Adipose tissue (tissue), 3 donors: ENCODE measurements around the gene RHBDD3. TPM values are rescaled to one million over a fixed set of nuclear protein-coding genes. Genes with fewer than 3 reads are reported as not detected.

Experiments
- H3K27ac ChIP-seq: one replicate; pipeline ENCODE4 v1.5.1; 2013; ENCODE audit warnings: low read depth, low read length
- WGBS, 3 donors: extraction: QIAGEN DNeasy Blood & Tissue Kit; methylation state at CpG; one replicate each; pipeline ENCODE4 v1.1.7; 2013; 5-methylcytosine and 5-hydroxymethylcytosine counted together
- polyA plus RNA-seq, 3 donors: library from polyadenylated mRNA; stranded (reverse); fragments of 200-250 nt; gene quantifications; one replicate each; pipeline ENCODE4 v1.2.3, GENCODE V29; 2013
- donor health status: healthy with polysubstance abuse.
- donor health status: Bipolar disorder and iron deficiency.
- donor health status: healthy.

Gene RHBDD3
- polyA plus RNA-seq, 3 donors, result 14.5 to 22.2 (median 15.2) TPM

DNA sequence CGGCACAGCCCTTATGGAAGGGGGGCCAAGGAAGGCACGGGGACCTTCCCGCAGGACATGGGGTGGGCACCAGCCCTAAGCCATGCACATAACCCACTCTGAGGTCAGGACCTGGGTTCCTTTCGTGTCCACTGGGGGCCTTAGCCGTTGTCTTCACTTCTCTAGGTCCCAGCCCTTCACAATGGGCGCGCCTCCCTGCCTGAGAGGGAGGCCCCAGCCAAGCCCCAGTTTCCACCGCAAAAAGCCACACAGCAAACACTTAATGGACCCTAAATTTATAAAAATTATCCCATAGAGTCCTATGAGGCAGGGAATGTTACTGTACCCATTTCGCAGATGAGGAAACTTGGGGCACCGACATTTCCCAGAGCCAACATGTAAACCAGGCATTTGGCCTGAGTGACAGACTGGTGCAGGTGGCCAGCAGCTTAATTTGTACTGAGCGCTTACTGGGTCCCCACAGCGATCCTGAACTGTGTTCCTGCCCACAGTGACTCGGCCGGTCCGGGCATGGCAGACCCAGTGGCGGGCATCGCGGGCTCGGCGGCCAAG is 39.9 kb upstream of the RHBDD3 start:
- WGBS, 3 donors, result 68 to 74% (median 73%) methylated on average over 20 of the region's 20 CpGs
- H3K27ac ChIP-seq, result no peak overlapping the region

DNA sequence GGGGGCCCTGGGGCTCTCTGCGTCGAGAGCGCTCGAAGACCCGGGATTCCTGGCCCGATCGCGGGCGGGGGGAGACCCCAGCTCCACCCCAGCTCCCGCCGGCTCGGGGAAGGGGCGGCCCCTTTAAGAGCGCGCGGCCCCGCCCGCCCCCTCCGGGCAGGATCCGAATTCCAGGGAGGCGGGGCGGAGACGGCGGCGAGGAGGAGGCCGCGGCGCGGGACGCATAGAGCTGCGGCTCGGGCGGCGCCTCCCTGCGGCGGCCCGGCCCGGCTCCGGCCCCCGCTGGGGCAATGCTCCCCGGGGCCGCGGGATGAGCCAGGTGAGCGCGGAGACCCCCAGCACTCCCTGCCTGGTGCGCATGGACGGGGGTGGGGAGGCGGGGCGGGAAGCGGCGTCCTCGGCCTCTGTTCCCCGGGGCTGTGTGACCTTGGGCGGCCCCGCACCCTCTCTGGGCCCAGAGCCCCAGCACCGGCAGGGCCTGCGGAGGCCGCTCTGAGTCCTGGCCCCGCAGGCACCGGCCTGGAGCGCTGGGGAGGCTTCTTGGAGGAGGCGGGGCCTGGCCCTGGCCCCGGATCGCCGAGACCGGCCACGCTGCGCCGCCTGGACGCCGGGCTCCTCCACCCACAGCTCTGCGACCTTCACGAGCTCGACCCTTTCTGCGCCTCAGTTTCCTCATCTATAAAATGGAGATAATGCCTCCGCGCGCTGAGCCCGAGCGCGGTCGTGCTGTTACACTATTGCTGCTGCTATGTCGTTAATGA is 39.2 kb upstream of the RHBDD3 start:
- H3K27ac ChIP-seq, result no peak overlapping the region
- WGBS, 3 donors, result 4 to 11% (median 9%) methylated on average over 57 to 83 of the region's 83 CpGs

DNA sequence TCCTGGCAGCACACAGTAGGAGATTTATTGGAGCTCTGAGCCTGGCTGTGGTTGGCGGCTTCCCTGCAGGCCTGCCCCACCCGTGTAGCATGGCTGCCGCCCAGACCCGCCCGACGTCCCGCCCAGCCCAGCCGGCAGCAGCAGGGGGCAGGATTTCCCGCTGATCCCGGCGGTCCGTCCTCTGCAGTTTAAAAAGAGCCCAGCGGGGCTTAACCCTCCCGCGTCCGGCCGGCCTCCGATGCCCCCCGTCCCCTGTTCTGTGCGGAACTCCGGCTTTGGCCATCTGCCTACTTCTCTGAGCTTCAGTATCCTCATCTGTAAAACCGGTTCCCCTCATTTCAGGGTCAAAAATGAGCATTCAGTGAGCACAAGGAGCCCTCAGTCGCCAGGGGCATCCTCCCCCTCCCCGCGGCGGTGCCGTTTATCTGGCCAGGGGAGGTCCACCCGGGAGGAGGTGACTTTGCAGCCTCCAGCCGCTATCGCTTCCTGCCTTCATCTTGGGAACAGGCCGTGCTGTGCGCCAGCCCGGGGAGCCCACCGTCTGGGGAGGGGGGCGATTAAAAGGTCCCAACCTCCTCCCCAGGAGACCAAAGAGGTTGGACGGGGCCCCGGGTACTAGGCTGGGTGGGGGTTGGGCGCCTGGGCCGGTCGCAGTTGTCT is 38.5 kb upstream of the RHBDD3 start, which contains the start of gene GAS2L1:
GAS2L1 (plus strand) TSS at position 476 of the 660 bp plus-strand sequence. CDS start 1,456 bp downstream, outside the sequence.
- WGBS, 3 donors, result 0 to 1% (median 0%) methylated on average over 35 to 40 of the region's 40 CpGs
- no peak within 1 kb of the TSS for H3K27ac ChIP-seq

DNA sequence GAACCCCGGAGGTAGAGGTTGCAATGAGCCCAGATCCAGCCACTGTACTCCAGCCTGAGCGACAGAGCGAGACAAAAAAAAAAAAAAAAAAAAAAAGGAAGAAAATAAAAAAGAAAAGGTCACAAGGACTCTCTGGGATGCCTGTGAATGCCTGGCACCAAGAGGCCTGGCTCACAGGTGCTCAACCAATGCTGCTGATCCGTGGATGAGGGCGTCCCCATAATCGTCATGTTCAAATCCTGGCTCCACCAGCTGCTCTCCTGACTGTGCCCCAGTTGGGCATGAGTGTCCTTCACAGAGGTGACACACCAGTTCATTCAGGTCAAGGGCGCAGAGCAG is 38.0 kb upstream of the RHBDD3 start:
- WGBS, 3 donors, result 47 to 53% (median 52%) methylated on average over 7 of the region's 7 CpGs
- no peak overlapping the region for H3K27ac ChIP-seq

DNA sequence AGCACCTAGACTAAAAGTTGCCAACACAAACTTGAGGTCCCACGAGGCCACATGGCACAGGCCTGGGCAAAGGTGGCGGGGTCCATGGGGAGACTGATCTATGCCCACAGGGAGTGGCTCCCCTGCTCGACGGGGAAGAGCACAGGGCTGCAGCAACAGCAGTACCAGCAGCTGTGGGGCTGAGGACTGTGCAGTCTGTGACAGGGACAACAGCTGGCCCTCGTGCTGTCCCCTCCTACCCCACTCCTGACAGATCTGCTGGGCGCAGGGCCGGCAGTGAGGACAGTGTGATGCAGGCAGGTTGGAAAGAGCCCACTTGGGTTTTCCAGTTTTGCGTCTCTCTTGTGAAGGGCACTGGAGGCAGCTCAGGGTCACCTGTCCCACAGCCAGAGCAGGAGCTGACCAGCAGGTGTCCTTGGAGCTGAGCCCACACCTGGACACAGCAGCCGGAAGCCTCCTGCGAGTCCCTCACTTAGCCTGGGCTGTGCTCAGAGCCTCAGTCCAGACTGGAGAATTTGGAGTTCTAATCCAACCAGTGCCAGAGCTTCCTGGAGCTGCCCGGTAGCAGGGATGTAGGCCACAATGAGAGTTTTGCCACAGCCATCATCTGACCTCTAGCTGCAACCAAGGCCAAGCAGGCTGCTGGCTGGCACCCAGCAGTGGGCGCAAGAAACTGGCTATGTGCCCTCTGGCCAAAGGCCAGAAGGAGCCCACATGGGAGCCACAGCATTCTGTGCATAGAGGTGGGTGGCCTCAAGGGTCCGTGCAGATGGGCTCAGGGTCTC is 35.1 kb upstream of the RHBDD3 start:
- WGBS, 3 donors, result 26 to 56% (median 54%) methylated on average over 13 of the region's 13 CpGs

DNA sequence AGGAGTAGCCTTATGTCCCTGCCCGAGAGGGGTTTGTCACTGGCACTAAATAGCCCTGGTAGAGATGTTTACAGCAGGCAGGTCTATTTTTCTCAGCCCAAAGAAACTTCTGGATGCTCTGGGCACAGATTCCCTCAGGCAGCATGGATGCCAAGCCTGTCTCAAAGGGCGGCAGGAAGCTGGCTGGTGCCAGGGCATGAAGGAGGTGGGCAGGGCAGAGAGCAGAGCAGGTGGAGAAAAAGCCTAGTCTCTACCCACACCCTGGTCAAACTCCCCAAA is 34.6 kb upstream of the RHBDD3 start:
- H3K27ac ChIP-seq, result no peak overlapping the region
- WGBS, 3 donors, result 38 to 82% (median 55%) methylated on average over 2 of the region's 2 CpGs

More for the DNA sequence above, 35.1 kb upstream of the RHBDD3 start:
- no peak overlapping the region for H3K27ac ChIP-seq

DNA sequence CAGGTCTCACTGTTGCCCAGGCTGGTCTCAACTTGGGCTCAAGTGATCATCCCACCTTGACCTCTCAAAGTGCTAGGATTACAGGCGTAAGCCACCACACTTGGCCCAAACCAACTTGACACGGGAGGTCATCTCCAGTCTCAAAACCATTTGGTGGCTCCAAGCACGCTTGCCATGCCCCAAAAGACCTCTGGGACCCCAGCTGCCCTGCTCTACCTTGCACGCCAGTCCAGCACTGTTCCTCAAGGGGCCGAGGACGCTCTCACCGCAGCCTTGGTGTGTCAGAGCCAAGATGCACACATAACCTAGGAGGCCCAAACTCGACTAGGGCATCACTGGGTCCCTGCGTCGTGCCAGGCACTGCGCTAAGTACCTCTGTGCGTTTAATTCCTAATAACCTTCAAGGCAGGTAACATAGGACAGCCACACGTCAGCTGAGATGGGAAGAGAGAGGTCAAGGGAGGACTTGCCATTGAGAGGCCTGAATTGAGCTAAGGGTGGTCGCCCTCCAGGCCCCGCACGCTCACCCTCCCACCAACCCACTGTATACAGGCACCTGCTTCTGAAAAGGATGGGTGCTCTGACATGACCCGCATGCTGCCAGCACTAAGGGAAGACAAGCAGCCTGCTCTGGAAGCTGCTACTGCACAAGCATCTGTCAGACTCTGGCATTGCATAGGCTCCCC is 34.1 kb upstream of the RHBDD3 start:
- 84 to 91% (median 86%) methylated on average over 17 of the region's 17 CpGs for WGBS, 3 donors
- H3K27ac ChIP-seq, result no peak overlapping the region

DNA sequence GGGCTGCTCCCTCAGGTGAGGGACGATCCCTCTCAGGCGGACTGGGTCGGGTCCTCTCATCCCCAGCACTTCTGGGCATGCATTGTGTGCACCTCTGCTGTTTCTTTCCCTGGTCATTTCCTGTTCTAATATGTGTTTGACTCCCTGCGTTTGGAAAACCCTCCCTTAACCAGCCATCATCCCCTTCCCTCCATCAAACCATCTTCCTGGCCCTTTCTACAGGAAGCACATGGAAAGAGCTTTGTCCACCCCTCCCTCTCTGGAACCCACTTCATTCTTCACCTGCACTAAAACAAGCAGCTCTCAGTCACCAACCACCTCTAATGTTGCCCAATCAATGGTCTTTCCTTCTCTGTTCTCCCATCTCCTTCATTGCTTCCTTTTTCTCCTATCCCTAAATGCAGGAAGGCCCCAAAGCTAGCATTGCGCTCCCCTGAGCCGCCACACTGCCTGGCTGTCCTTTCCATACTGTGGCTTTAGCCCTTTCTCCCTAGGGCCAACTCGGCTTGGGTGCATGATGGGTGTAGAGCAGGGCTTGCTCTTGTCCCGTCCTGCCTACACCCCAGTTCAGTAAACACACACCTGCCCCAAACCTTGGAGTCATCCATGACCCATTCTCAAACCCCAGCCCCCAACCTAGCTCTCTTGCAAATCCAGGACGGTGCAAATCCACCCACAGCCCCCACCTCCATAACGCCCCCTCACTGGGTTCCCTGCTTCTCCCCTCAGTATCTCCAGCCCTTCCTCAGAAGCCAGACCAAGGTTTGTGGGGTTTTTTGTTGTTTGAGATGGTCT is 33.2 kb upstream of the RHBDD3 start:
- no peak overlapping the region for H3K27ac ChIP-seq

DNA sequence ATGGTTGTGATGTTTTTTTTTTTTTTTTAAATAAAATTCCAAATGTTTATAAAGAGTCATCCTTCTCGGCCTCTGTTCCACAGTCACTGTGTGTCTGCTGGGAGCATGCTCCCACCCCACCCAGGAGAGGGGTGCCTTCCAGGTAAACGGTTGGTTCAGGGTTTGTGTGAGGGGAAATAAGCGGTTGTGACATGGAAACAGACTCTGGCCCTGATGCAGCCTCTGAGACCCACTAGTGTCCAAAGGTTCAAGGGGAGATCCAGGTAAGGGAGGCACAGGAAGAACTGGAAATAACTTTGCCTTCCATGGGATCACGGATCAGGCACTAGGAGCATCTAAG is 32.7 kb upstream of the RHBDD3 start:
- no peak overlapping the region for H3K27ac ChIP-seq
- 69 to 73% (median 71%) methylated on average over 4 of the region's 4 CpGs for WGBS, 3 donors

More for the DNA sequence above, 33.2 kb upstream of the RHBDD3 start:
- WGBS, 3 donors, result 71 to 80% (median 75%) methylated on average over 10 of the region's 10 CpGs

DNA sequence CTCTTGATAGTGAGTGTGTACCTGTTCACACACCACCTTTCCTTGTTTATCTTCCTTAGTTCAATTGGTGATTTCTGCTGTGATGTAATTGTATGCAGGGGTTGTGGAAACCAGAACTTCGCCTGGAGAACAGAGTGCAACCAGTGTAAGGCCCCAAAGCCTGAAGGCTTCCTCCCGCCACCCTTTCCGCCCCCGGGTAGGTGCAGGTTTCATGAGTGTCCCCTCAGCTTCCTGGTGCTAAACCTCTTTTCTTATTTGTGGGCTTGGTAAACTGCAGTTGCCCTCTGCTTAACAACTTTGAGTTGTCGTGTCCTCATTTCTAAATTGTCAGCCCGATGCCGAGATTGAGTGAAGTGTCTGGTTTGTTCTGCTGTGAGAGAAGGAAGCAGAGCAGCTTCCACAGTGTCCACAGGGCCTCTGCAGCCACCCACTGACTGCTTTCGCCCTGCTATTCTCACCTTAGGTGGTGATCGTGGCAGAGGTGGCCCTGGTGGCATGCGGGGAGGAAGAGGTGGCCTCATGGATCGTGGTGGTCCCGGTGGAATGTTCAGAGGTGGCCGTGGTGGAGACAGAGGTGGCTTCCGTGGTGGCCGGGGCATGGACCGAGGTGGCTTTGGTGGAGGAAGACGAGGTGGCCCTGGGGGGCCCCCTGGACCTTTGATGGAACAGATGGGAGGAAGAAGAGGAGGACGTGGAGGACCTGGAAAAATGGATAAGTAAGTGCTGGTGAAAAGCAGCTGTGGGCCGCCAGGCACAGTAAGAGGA is 31.5 kb upstream of the RHBDD3 start:
- H3K27ac ChIP-seq, result no peak overlapping the region
- WGBS, 3 donors, result 89 to 91% (median 90%) methylated on average over 19 of the region's 19 CpGs

DNA sequence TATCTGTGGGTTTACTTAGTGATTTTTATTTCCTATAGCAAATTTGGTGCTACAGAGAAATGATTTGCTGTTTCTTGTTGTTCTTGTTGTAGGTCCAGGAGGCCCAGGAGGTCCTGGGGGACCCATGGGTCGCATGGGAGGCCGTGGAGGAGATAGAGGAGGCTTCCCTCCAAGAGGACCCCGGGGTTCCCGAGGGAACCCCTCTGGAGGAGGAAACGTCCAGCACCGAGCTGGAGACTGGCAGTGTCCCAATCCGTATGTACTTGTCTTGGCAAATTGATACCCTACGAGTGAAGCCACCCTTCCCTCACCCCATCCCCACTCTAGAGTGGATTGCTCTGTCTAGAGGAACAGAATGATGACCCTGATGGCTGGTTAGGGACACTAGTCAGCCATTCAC is 30.9 kb upstream of the RHBDD3 start:
- WGBS, 3 donors, result 75 to 80% (median 79%) methylated on average over 8 of the region's 8 CpGs
- H3K27ac ChIP-seq, result no peak overlapping the region

DNA sequence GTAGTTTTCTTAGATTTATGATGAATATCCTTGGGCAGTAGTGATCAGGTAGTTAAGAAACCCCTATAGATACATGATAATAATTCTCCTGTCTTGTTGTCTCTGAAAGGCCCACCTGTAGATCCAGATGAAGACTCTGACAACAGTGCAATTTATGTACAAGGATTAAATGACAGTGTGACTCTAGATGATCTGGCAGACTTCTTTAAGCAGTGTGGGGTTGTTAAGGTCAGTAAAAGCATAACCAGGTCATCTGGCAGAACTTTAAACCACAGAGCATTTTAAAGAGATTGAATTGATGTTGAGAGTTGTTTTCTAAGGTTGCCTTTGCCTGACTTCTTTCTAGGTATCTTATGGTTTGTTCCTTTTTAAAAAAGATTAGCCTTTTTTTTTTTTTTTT is 24.6 kb upstream of the RHBDD3 start:
- no peak overlapping the region for H3K27ac ChIP-seq

DNA sequence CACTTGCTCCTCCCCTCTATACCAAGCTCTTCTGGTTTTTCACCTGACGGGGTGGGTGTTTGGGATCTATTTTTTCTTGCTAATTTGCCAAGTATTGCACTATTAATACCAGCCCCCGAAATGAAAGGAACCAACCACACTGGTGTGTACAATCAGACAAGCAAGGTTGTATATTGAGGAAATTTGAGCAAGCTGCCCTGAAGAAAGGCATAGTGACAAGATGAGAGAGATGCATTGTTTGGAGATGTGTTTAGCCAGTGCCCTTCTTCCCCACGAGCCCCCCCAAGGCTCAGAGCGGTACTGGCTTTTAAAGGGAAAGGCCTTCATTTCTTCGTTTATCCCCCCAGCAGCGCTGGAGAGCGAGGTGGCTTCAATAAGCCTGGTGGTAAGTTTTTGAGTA is 23.4 kb upstream of the RHBDD3 start:
- 77 to 78% (median 77%) methylated on average over 7 of the region's 7 CpGs for WGBS, 3 donors

DNA sequence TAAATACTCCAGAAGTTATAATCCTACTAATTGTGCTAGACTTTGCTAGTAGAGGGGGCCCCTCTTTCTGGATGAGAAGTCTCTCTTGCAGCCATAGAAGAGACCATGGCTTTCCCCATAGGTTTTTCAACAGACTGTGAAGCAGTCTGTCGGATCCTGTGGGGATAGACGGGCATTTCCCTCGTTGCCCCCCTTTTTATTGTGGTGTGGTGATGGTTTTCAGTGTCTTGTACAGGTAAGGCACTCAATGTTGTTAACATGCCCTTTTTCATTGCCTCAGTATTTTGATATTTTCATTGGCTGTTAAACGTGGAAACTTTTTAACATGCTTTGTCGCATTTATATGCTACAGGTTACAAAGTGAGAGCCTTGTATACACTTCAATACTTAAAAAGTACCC is 22.3 kb upstream of the RHBDD3 start:
- 65 to 78% (median 71%) methylated on average over 5 of the region's 5 CpGs for WGBS, 3 donors
- no peak overlapping the region for H3K27ac ChIP-seq

More for the DNA sequence above, 23.4 kb upstream of the RHBDD3 start:
- no peak overlapping the region for H3K27ac ChIP-seq

DNA sequence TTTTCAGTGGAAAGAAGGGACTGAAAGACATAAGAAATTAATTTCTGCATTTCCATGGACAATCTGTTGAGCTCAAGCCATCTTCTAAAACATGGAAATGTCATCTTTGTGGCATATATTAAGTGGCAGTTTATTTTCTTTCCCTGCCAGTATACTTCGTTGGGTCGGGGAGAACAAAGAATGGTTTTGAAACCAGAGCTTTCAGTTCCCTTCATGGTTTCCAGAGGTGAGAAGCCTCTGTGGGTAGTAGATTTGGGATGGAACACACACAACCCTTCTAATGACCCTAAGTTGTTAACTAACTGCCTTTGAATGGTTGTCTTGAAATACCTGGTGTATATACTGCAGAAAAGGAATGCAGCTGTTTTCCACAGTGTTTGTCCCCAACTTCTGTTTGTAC is 21.1 kb upstream of the RHBDD3 start:
- no peak overlapping the region for H3K27ac ChIP-seq
- WGBS, 3 donors, result 44 to 56% (median 53%) methylated on average over 2 of the region's 2 CpGs

DNA sequence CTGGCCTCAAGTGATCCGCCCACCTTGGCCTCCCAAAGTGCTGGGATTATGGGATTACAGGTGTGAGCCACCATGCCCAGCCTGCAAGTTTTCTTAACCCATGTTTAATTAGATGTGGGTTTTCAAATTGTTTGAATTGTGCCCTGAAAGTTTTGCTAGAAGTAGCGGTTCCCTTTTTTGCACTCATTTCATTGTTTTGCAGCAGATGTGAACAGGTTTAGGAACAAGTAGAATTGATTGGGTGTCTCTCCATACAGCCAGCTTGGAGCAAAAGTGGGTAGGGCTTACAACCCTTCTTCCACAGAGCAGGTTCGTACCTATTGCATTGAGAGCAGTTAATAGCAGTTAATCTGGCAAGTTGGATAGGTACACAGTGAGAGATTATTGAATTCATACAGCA is 16.4 kb upstream of the RHBDD3 start:
- H3K27ac ChIP-seq, result no peak overlapping the region
- WGBS, 3 donors, result 93 to 96% (median 95%) methylated on average over 3 of the region's 3 CpGs

DNA sequence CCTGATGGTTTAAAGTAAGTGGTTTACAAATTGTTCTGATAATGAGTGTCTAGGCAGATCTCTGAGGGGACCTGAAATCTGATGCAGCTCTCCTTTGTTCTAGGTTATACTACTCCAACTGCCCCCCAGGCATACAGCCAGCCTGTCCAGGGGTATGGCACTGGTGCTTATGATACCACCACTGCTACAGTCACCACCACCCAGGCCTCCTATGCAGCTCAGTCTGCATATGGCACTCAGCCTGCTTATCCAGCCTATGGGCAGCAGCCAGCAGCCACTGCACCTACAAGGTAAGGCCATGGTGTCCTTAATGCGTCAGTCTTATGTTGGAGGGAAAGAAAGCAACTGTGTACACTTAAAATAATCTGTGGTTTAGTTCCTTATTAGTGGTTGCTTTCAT is 10.1 kb upstream of the RHBDD3 start:
- WGBS, 3 donors, result 35 to 100% (median 100%) methylated on average over 1 of the region's 1 CpG
- no peak overlapping the region for H3K27ac ChIP-seq
